ENCODE data around the gene NCOR1.
"Not testable (repeated sequence)": the region's sequence is repeated elsewhere in the genome, so short reads cannot be mapped to it uniquely, and the experiment has no call there.

The NCOR1 gene

GRCh38 chr17:16214190-16215001, 938 bp downstream of the NCOR1 start:
- peak; percentile 4 for DNase-seq

DNA sequence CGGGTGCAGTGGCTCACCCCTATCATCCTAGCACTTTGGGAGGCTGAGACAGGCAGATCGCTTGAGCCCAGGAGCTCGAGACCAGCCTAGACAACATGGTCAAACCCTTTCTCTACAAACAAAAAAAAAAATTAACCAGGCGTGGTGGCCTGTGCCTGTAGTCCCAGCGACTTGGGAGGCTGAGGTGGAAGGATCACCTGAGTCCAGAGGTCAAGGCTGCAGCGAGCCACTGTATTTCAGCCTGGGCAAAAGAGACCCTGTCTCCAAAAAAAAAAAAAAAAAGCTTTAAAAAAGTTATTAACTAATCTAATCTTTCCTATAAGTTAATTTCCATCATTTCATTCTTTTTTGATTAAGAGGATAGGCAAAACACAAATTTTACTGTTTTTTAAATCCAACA, 2.5 kb downstream of the NCOR1 start:
- no peak for DNase-seq

GRCh38 chr17:16211590-16211989, 3.7 kb downstream of the NCOR1 start:
- no peak for DNase-seq

DNA sequence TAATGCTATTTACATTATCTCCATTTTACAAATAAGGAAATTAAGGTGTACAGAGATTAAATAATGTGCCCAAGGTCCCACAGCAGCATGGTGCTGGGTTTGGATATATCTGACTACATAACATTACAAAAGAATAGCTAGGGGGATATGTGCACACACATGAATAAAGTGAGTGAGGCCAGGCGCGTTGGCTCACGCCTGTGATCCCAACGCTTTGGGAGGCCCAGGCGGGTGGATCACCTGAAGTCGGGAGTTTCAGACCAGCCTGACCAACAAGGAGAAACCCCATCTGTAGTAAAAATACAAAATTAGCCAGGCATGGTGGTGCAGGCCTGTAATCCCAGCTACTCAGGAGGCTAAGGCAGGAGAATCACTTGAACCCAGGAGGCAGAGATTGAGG, 10.6 kb downstream of the NCOR1 start:
- DNase-seq: not testable (repeated sequence)

GRCh38 chr17:16202554-16203500, 12.5 kb downstream of the NCOR1 start:
- DNase-seq: not testable (repeated sequence)

GRCh38 chr17:16201693-16202131, 13.6 kb downstream of the NCOR1 start:
- not testable (repeated sequence) for DNase-seq

- DNase-seq: no peak
Measured at GRCh38 chr17:16199093-16199492, 16.2 kb downstream of the NCOR1 start.

DNA sequence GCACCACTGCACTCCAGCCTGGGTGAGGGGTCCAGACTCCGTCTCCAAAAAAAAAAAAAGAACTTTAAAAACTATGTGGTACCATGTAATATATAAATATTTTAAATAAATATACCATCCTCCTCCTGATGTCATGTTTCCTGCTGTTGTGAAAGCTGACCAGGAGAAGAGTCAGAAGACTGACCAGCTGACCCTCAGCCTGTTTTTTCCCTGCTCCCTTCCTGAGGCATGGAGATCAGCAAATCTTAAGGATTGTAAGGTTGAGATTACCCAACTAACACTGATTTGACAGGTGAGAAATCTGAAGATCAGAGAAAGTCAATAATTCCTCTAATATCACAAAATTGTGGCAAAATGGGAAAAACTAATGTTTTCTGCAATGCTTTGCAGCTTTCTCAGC, 18.1 kb downstream of the NCOR1 start:
- DNase-seq: no peak

DNA sequence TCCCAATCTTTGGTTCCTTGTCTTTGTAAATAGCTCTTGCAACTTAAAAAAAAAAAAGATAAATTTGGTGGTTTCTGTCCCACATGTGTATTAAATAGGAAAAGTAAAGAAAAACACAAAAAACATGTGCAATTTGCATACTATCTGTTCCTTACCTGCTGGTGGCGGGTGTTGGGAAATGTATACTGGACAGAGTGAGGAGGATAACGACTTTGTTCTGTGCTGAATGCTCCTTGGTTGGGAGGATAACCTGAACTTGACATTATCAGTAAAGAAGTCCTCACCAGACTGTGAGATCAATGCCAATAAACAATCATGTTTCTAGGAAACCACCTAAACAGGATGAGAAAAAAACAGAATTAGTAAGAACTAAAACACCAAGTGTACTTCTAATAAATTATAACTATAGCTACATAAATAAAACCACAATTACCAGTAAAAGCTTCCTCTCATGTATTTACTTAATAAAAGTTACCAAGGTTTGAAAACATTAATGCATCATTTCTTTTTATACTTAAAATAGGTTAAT, 21.0 kb downstream of the NCOR1 start:
- DNase-seq: not testable (repeated sequence)

DNA sequence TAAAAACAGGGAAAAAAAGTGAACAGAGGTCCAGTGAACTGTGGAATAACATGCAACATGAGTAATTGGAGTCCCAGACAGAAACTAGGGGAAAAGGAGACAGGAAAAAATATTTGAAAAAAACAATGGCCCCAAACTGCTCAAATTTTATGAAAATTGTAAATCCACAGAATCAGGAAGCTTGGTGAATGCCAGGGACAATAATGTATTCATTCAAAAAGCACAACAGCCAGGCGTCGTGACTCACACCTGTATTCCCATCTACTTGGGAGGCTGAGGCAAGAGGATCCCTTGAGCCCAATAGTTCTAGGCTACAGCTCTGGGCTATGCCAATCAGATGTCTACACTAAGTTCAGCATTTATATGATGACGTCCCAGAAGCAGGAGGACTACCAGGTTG, 23.7 kb downstream of the NCOR1 start:
- no peak for DNase-seq

DNA sequence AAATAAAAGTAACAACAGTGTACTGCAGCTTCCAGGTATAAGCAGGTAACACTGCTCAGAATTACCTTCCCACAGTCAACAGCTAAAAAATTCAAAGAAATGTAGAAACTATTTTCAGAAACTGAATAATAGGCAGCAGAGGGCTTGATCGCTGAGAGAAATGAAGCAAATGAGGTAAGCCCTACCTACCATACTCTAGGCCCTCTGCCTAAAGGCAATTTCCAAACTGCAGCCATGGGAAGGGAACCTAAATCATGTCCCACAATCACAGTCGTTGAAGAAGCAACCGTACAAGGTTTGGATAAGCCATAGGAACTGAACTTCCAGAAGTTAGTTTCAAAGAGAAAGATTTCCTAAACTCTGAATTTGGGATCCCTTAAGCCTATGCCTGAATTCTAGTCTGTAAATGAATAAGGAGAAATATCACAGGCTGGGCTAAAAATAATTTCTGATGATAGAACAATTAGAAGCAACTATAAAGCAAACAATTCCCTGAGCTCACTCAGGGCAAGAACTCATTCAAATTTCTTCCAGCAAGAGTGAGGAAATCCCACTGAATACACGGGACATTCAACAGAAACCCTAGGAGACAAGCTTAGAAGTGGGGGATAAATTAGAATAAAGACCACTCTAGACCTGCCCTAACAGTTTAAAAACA, 24.5 kb downstream of the NCOR1 start:
- no peak for DNase-seq

GRCh38 chr17:16189791-16190348, 25.5 kb downstream of the NCOR1 start:
- no peak for DNase-seq

DNA sequence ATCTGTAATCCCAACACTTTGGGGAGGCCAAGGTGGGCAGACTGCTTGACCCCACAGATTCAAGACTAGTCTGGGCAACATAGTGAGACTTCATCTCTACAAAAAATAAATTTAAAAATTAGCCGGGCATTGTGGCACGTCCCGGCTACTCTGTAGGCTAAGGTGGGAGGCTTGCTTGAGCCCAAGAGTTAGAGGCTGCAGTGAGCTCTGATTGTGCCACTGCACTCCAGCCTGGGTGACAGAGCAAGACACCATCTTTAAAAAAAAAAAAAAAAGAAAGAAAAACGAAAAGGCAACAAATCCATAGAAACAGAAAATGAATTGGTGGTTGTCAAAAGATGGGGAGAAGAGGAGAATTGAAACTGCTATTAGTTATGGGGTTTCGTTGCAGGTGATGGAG, 27.7 kb downstream of the NCOR1 start:
- DNase-seq: no peak

GRCh38 chr17:16181581-16181980, 33.8 kb downstream of the NCOR1 start:
- no peak for DNase-seq

GRCh38 chr17:16178836-16179235, 36.5 kb downstream of the NCOR1 start:
- DNase-seq: no peak

GRCh38 chr17:16171613-16172012, 43.7 kb downstream of the NCOR1 start:
- no peak for DNase-seq

GRCh38 chr17:16166766-16167165, 48.6 kb downstream of the NCOR1 start:
- not testable (repeated sequence) for DNase-seq

DNA sequence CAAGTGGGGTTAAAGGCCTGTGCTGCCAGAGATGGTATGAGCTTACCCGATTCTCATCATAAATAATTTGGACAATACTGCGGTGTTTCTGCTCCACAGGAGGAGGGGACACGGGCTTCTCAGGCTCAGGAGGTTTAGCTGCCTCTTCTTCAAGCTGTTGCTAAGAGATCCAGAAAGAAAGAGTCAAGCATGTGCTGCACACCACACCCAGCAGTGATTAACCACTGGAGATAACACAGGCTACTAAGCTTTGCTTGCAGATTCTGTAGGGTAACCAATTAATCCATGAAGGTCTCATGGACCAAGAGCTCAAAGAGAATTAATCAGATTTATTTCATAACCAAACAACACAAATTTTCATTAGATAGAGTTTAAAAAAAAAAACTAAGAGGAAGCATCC, 56.6 kb downstream of the NCOR1 start:
- DNase-seq: no peak

- no peak for DNase-seq
Measured at GRCh38 chr17:16155536-16155935, 59.8 kb downstream of the NCOR1 start.

DNA sequence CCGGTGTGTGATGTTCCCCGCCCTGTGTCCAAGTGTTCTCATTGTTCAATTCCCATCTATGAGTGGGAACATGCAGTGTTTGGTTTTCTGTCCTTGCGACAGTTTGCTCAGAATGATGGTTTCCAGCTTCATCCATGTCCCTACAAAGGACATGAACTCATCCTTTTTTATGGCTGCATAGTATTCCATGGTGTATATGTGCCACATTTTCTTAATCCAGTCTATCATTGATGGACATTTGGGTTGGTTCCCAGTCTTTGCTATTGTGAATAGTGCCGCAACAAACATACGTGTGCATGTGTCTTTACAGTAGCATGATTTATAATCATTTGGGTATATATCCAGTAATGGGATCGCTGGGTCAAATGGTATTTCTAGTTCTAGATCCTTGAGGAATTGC, 63.0 kb downstream of the NCOR1 start:
- not testable (repeated sequence) for DNase-seq

- DNase-seq: no peak
Measured at GRCh38 chr17:16150251-16150856, 65.0 kb downstream of the NCOR1 start.

- DNase-seq: no peak
Measured at GRCh38 chr17:16148596-16148995, 66.7 kb downstream of the NCOR1 start.

All from effector CD4-positive, alpha-beta T cell (primary cell).